Measurements from ENCODE around the gene LENG1. TPM values are rescaled to one million over a fixed set of nuclear protein-coding genes. Genes with fewer than 3 reads are reported as not detected.

Gene LENG1
- total and polyA plus RNA-seq, 9 of the 15 experiments (the other 6 are each of a cell fraction or from before 2014, with no cell fraction given), result 0.30 to 10.5 (median 4.7) TPM

- TF ChIP-seq RBM15 (IDR thresholded peaks at IDR 0.05; ENCODE audit: insufficient read depth, low read length), result no peak
- no peak for TF ChIP-seq ZBTB17 (CRISPR knock-in tag; IDR thresholded peaks at IDR 0.05)
- no peak for TF ChIP-seq ZNF253 (CRISPR knock-in tag; conservative IDR thresholded peaks at IDR 0.05)
- TF ChIP-seq NCOA4 (IDR thresholded peaks at IDR 0.05; ENCODE audit: partially characterized antibody), result no peak
- no peak for TF ChIP-seq BCLAF1 (IDR thresholded peaks at IDR 0.05; ENCODE audit: borderline replicate concordance in 1 of 2, control insufficient read depth in 1 of 2, low read depth in 2 of 2, low read length in 1 of 2)
- no peak for TF ChIP-seq SNRNP70 (optimal IDR thresholded peaks at IDR 0.05; ENCODE audit: low read depth, low read length)
- TF ChIP-seq KHSRP (IDR thresholded peaks at IDR 0.05), result no peak
- no peak for TF ChIP-seq ZNF212 (CRISPR knock-in tag; IDR thresholded peaks at IDR 0.05)
- TF ChIP-seq SMARCE1 (IDR thresholded peaks at IDR 0.05), result peak; percentile 94
- TF ChIP-seq RBM39 (optimal IDR thresholded peaks at IDR 0.05; ENCODE audit: low read depth, low read length), result no peak
- TF ChIP-seq NR0B1 (IDR thresholded peaks at IDR 0.05; ENCODE audit: partially characterized antibody), result no peak
- TF ChIP-seq E2F1 (CRISPR knock-in tag; IDR thresholded peaks at IDR 0.05), result no peak
- no peak for TF ChIP-seq NR4A1 (CRISPR knock-in tag; IDR thresholded peaks at IDR 0.05)
- no peak for TF ChIP-seq NR4A1 (tag; IDR thresholded peaks at IDR 0.05)
- TF ChIP-seq SOX6 (IDR thresholded peaks at IDR 0.05), result peak; percentile 81
- TF ChIP-seq IRF2 (CRISPR knock-in tag; IDR thresholded peaks at IDR 0.05), result no peak
- TF ChIP-seq PHTF2 (CRISPR knock-in tag; IDR thresholded peaks at IDR 0.05), result no peak
- no peak for TF ChIP-seq CREB3 (tag; conservative IDR thresholded peaks at IDR 0.05; ENCODE audit: low read depth)
- TF ChIP-seq KAT8 (IDR thresholded peaks at IDR 0.05; ENCODE audit: low read depth), result no peak
- TF ChIP-seq SP2 (IDR thresholded peaks at IDR 0.05; ENCODE audit: extremely low read depth, low read depth, low read length, poor library complexity, severe bottlenecking), result no peak
- peak; percentile 58; the same call in 1 of the 2 replicates for TF ChIP-seq POLR2AphosphoS5 (IDR thresholded peaks at IDR 0.05; ENCODE audit: control insufficient read depth, insufficient read depth, low read depth, low read length)
- no peak for TF ChIP-seq THAP7 (CRISPR knock-in tag; IDR thresholded peaks at IDR 0.05)
Observed at GRCh38 chr19:54188215-54188871, 28.8 kb upstream of the LENG1 start (continued).

Data from K562 (cell line).